SK-N-MC (cell line): ENCODE results near the gene ITSN1.

Source experiments
- EZH2 ChIP-seq: fragments of 200-600 bp; sonication (generic); IDR thresholded peaks from one replicate; pipeline ENCODE4 v1.6.1; 2017; ENCODE audit warnings: antibody characterized with exemption
- POLR2AphosphoS5 ChIP-seq: IDR thresholded peaks from 2 replicates; pipeline ENCODE4 v1.6.1; 2012; ENCODE audit warnings: mild to moderate bottlenecking, low read depth, low read length, borderline replicate concordance

DNA sequence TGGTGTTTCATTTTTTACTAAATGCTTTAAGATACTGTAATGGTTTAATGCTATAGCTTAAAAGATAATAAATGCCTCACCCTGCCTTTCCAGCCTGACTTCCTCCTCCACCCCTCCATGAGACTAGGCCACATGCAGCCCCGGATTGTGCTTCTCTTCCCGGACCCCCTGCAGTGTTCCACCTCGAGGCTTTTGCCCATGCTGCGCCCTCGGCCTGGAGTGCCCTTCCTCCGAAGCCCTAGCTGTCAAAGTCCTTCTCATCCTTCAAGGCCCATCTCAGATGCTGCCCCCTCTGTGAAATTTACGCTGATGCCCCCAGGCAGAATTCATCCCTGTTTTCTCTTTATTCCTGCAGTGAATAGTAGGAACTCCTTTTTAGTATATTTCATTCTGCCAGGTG is 174.8 kb downstream of the ITSN1 start:
- TF ChIP-seq EZH2 (no peak), POLR2AphosphoS5 (no peak)
